BJ (cell line): ENCODE data around the gene PANX1. TPM values are rescaled to one million over a fixed set of nuclear protein-coding genes. Genes with fewer than 3 reads are reported as not detected.

Experiments used
- CTCF ChIA-PET: fragments of 350-600 bp; formaldehyde crosslinking; extraction: SDS; loops from one replicate; lab custom pipeline; 2021; ENCODE audit warnings: antibody characterized with exemption, inconsistent platforms; lab: Yijun Ruan, JAX
- POLR2A ChIA-PET: fragments of 300-600 bp; sonication (Branson Sonifier 250); formaldehyde crosslinking; extraction: SDS; loops from one replicate; lab custom pipeline; 2021; ENCODE audit warnings: antibody characterized with exemption; lab: Charles Lee
- DNase-seq: peaks from one replicate; pipeline ENCODE4 v3.0.0-alpha.2; 2011; ENCODE audit warnings: low read depth
- H3K27me3 ChIP-seq: 2 replicates; pipeline ENCODE4 v1.6.0; 2011; ENCODE audit warnings: low read length; ENCODE audit not compliant: control insufficient read depth, insufficient read depth
- H3K36me3 ChIP-seq: 2 replicates; pipeline ENCODE4 v1.5.1; 2011; ENCODE audit warnings: low read length; ENCODE audit not compliant: control insufficient read depth, insufficient read depth
- H3K4me3 ChIP-seq: 2 replicates; pipeline ENCODE4 v1.5.1; 2011; ENCODE audit warnings: low read depth, mild to moderate bottlenecking, control low read depth, low read length
- polyA plus RNA-seq: library from polyadenylated mRNA; depleted of rRNA; stranded (reverse); fragments of >200 nt; gene quantifications from 2 replicates; pipeline ENCODE4 v1.2.3, GENCODE V29; 2011
- TF ChIP-seq, protein P1 (sequence below): IDR thresholded peaks from 2 replicates; pipeline ENCODE4 v1.5.1; 2011; ENCODE audit warnings: low read depth, mild to moderate bottlenecking, control low read depth, inconsistent platforms, low read length, moderate library complexity; ENCODE audit not compliant: insufficient read depth

Gene PANX1
- polyA plus RNA-seq, 1 experiment = 30.1 TPM

DNA sequence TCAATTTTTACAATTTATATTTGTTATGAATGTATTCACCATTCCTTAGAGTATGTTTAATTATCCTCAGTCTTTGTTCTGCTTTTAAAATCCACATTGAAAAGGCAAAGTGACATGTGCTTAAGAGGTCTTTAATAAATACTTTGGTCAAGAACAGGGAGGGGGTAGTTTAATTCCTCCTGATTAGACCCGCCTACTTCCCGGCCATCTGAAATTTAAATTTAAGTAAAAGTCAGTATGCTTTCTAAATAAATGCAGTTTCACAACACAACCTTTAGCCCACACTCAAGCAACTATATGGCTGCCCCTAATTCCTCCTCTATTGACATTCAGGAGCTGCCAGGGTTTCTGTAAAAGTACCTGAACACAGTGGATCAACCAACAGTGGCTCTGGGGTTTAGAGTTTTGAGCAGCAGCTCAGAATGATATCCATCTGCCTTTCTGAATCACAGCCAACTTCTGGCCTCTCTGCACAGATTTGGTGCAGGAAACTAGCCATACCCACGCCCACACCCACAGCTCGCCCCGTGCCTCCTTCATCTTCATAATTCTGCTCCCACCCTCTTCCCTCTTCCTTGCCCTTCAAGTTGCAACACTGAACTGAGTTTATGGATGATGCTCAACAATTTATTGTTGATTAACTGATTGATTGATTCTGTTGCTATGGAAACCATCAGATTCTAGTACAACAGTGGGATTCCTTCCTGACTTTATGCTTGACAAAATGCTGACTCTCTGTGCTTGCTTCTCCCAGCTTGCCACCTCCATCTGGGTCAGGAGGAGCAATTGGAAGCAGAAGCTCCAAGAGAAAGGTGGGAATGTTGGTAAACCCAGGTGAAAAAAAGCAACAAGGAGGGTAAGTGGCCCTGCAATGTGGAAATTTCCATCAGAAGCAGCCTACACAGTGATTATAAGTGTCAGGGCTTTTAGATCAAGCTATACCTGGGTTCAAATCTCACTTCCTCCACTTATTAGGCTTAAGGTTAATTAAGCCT lies 70.8 kb downstream of the PANX1 start:
- POLR2A ChIA-PET = no interaction called here
- CTCF ChIA-PET = interaction anchor here (0.8 to 3.2 kb wide), 4 partner anchors 14 to 304 kb away, joined by 3 to 15 read pairs (median 6); no protein-coding TSS in a partner anchor
- H3K36me3 ChIP-seq = no peaks in the 10 kb centered on the region

GRCh38 chr11:94201004-94201465 lies 72.4 kb downstream of the PANX1 start:
- CTCF ChIA-PET = interaction anchor here (0.6 to 1.8 kb wide), 5 partner anchors 14 to 303 kb away, joined by 3 to 7 read pairs (median 3); no protein-coding TSS in a partner anchor
- Histone ChIP-seq H3K27me3 (no peaks in the 10 kb centered on the region), H3K36me3 (no peaks in the 10 kb centered on the region), H3K4me3 (no peak overlapping the region)
- TF ChIP-seq, protein P1, sequence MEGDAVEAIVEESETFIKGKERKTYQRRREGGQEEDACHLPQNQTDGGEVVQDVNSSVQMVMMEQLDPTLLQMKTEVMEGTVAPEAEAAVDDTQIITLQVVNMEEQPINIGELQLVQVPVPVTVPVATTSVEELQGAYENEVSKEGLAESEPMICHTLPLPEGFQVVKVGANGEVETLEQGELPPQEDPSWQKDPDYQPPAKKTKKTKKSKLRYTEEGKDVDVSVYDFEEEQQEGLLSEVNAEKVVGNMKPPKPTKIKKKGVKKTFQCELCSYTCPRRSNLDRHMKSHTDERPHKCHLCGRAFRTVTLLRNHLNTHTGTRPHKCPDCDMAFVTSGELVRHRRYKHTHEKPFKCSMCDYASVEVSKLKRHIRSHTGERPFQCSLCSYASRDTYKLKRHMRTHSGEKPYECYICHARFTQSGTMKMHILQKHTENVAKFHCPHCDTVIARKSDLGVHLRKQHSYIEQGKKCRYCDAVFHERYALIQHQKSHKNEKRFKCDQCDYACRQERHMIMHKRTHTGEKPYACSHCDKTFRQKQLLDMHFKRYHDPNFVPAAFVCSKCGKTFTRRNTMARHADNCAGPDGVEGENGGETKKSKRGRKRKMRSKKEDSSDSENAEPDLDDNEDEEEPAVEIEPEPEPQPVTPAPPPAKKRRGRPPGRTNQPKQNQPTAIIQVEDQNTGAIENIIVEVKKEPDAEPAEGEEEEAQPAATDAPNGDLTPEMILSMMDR = no peak
- POLR2A ChIA-PET = no interaction called here
- DNase-seq = peak; percentile 44

More for the DNA sequence above, 70.8 kb downstream of the PANX1 start:
- no peak overlapping the region for H3K4me3 ChIP-seq
- TF ChIP-seq, protein P1 = no peak
- no peaks in the 10 kb centered on the region for H3K27me3 ChIP-seq
- no peak for DNase-seq

GRCh38 chr11:94203070-94203469 lies 74.4 kb downstream of the PANX1 start:
- no peaks in the 10 kb centered on the region for H3K27me3 ChIP-seq
- CTCF ChIA-PET = no interaction called here
- H3K36me3 ChIP-seq = no peaks in the 10 kb centered on the region
- DNase-seq = no peak
- H3K4me3 ChIP-seq = no peak overlapping the region
- POLR2A ChIA-PET = no interaction called here
- TF ChIP-seq, protein P1 = no peak

DNA sequence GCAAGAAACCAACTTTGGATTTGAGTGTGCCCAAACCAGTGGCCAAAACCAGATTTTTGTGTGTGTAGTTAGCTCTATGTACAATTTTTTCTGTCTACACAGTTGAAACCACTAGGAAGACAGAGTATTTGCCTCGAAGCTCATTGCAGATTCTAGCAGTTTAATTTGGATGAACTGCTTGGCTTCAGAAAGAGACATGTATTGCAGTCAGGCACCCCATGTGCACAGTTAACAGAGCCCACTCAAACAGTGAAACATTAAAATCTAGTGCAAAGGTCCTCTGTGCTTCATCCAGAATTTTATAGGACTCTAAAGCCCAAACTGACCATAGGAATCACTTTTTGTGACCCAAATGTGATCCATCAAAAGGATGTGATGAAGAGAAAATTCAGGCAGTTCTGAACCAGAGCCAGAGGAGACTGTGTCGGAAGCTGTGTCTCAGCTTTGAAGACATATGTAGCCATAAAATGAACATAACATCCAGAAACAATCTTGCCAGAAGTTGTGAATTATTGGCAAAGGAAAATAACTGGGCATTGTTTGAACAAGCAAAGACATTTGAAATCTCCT lies 82.7 kb downstream of the PANX1 start:
- Histone ChIP-seq H3K36me3 (no peaks in the 10 kb centered on the region), H3K4me3 (no peak overlapping the region), H3K27me3 (no peaks in the 10 kb centered on the region)
- TF ChIP-seq, protein P1 = no peak
- DNase-seq = no peak
- POLR2A ChIA-PET = no interaction called here
- CTCF ChIA-PET = no interaction called here

DNA sequence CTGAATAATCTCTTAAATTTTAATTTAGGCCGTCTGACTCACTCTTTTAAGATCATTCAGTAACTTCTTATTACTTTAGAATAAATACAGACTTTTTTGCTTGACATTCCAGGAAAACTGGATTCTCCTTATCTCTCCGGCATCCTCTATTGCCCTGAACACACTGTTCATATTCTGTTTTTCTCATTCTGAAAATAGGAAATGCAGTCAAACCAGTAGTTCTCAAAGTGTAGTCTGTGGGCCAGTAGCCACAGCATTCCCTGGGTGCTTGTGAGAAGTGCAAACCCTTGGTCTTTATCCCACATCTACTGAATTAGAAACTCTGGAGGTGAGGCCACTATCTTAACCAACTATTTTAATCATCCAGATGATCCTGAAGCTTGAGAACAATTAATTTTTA lies 84.3 kb downstream of the PANX1 start:
- H3K4me3 ChIP-seq = no peak overlapping the region
- H3K27me3 ChIP-seq = no peaks in the 10 kb centered on the region
- no peaks in the 10 kb centered on the region for H3K36me3 ChIP-seq
- ChIA-PET CTCF (no interaction called here), POLR2A (no interaction called here)
- no peak for DNase-seq
- TF ChIP-seq, protein P1 = no peak
